Liver (tissue), 3 donors: Measurements from ENCODE around the gene ERN1.

Experiments used
- EGR1 ChIP-seq, 2 donors: IDR thresholded peaks; 2 replicates each; pipeline ENCODE4 v1.6.1; 2016 to 2018; ENCODE audit warnings: antibody characterized with exemption in 2 of 2, low read depth in 2 of 2
- GABPA ChIP-seq, 2 donors: IDR thresholded peaks in 1 of 2; conservative IDR thresholded peaks in 1 of 2; 2 replicates each; pipeline ENCODE4 v1.6.1; 2016; ENCODE audit warnings: antibody characterized with exemption in 2 of 2, mild to moderate bottlenecking in 1 of 2, moderate library complexity in 1 of 2
- JUND ChIP-seq, 2 donors: IDR thresholded peaks; 2 replicates each; pipeline ENCODE4 v1.6.1; 2016; ENCODE audit warnings: antibody characterized with exemption in 2 of 2
- RAD21 ChIP-seq, 2 donors: IDR thresholded peaks; 2 replicates each; pipeline ENCODE4 v1.6.1; 2016; ENCODE audit warnings: antibody characterized with exemption in 2 of 2, mild to moderate bottlenecking in 2 of 2
- SP1 ChIP-seq: IDR thresholded peaks from 2 replicates; pipeline ENCODE4 v1.6.1; 2018; ENCODE audit warnings: antibody characterized with exemption, mild to moderate bottlenecking
- TAF1 ChIP-seq: conservative IDR thresholded peaks from 2 replicates; pipeline ENCODE4 v1.6.1; 2016; ENCODE audit warnings: antibody characterized with exemption, mild to moderate bottlenecking
- YY1 ChIP-seq: IDR thresholded peaks from 2 replicates; pipeline ENCODE4 v1.6.1; 2016; ENCODE audit warnings: antibody characterized with exemption, mild to moderate bottlenecking
- TF ChIP-seq, protein P1 (sequence below): IDR thresholded peaks from 2 replicates; pipeline ENCODE4 v1.6.1; 2016; ENCODE audit warnings: antibody characterized with exemption
- TF ChIP-seq, protein P2 (sequence below): IDR thresholded peaks from 2 replicates; pipeline ENCODE4 v1.6.1; 2016; ENCODE audit warnings: antibody characterized with exemption
- TF ChIP-seq, protein P3 (sequence below): fragments of 150-350 bp; IDR thresholded peaks from 2 replicates; pipeline ENCODE4 v1.5.1; 2017; ENCODE audit warnings: improper control_type of control experiment, low read depth, low read length; ENCODE audit not compliant: missing input control
- TF ChIP-seq, protein P4 (sequence below): IDR thresholded peaks from 2 replicates; pipeline ENCODE4 v1.6.1; 2016; ENCODE audit warnings: antibody characterized with exemption
- donor health status: healthy.
- donor health status: healthy.

DNA sequence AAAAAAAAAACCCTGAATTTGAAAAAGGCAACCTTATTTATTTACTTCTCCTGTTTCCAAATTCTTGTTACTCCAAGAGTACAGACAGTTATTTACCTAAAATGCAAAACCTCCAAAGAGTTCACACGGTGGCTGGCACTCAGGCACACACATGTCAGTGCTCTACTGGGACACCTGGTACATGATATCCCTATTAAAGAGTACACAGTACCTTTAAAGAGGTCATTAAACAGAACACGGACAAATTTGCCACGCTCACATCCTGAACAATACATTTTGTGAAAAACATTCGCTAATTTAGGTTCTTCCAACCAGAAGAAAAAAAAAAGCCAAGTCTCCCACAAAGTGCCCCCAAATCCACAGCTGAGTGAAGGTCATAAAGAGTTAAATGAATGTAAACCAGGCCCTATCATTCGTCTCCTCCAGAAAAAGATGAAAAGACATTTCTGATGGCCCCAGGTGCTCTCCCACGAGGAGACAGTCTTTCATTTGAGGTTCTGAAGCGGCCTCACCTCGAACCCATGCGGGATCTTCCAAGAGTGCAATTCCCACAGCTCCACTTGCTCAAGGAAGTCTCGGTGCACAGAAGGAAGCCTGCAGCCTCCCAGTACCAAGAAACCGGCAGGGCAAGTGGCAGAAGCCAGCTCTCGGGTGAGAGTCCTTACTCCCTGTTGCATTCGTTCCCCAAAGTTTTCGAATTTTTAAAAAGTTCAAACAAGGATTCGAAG is 993 bp downstream of the ERN1 start:
- TF ChIP-seq, protein P1, sequence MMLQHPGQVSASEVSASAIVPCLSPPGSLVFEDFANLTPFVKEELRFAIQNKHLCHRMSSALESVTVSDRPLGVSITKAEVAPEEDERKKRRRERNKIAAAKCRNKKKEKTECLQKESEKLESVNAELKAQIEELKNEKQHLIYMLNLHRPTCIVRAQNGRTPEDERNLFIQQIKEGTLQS, result no peak
- TF ChIP-seq, protein P2, sequence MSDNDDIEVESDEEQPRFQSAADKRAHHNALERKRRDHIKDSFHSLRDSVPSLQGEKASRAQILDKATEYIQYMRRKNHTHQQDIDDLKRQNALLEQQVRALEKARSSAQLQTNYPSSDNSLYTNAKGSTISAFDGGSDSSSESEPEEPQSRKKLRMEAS, result no peak
- no peak for TF ChIP-seq RAD21 (IDR thresholded peaks at IDR 0.05)
- TF ChIP-seq, protein P3, sequence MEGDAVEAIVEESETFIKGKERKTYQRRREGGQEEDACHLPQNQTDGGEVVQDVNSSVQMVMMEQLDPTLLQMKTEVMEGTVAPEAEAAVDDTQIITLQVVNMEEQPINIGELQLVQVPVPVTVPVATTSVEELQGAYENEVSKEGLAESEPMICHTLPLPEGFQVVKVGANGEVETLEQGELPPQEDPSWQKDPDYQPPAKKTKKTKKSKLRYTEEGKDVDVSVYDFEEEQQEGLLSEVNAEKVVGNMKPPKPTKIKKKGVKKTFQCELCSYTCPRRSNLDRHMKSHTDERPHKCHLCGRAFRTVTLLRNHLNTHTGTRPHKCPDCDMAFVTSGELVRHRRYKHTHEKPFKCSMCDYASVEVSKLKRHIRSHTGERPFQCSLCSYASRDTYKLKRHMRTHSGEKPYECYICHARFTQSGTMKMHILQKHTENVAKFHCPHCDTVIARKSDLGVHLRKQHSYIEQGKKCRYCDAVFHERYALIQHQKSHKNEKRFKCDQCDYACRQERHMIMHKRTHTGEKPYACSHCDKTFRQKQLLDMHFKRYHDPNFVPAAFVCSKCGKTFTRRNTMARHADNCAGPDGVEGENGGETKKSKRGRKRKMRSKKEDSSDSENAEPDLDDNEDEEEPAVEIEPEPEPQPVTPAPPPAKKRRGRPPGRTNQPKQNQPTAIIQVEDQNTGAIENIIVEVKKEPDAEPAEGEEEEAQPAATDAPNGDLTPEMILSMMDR, result no peak
- no peak for TF ChIP-seq YY1
- TF ChIP-seq GABPA (IDR thresholded peaks at IDR 0.05 in 1 of 2, conservative IDR thresholded peaks at IDR 0.05 in 1 of 2), result no peak
- peak; percentile 34 for TF ChIP-seq TAF1
- TF ChIP-seq JUND (IDR thresholded peaks at IDR 0.05), result no peak
- TF ChIP-seq, protein P4, sequence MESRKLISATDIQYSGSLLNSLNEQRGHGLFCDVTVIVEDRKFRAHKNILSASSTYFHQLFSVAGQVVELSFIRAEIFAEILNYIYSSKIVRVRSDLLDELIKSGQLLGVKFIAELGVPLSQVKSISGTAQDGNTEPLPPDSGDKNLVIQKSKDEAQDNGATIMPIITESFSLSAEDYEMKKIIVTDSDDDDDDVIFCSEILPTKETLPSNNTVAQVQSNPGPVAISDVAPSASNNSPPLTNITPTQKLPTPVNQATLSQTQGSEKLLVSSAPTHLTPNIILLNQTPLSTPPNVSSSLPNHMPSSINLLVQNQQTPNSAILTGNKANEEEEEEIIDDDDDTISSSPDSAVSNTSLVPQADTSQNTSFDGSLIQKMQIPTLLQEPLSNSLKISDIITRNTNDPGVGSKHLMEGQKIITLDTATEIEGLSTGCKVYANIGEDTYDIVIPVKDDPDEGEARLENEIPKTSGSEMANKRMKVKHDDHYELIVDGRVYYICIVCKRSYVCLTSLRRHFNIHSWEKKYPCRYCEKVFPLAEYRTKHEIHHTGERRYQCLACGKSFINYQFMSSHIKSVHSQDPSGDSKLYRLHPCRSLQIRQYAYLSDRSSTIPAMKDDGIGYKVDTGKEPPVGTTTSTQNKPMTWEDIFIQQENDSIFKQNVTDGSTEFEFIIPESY, result no peak
- TF ChIP-seq SP1, result no peak
- no peak for TF ChIP-seq EGR1 (IDR thresholded peaks at IDR 0.05; ENCODE audit: low read depth in 2 of 2)
